Mesothelial cell of epicardium (in vitro differentiated cells): ENCODE data around the gene OAS1. TPM values are rescaled to one million over a fixed set of nuclear protein-coding genes. Genes with fewer than 3 reads are reported as not detected.

ENCODE experiments used
- DNase-seq, 2 experiments: peaks; one replicate each; pipeline ENCODE4 v3.0.0; 2021; ENCODE audit warnings: low spot score in 2 of 2; ENCODE audit not compliant: unreplicated experiment in 2 of 2
- H3K27ac Mint-ChIP-seq: 2 replicates; pipeline ENCODE4 v1.8.0; 2021; ENCODE audit warnings: mixed read lengths
- H3K27me3 Mint-ChIP-seq: 2 replicates; pipeline ENCODE4 v1.8.0; 2021; ENCODE audit warnings: low read depth, mixed read lengths
- H3K36me3 Mint-ChIP-seq: 2 replicates; pipeline ENCODE4 v1.8.0; 2021; ENCODE audit warnings: mixed read lengths
- H3K4me1 Mint-ChIP-seq: 2 replicates; pipeline ENCODE4 v1.8.0; 2021; ENCODE audit warnings: mixed read lengths
- H3K4me3 Mint-ChIP-seq: 2 replicates; pipeline ENCODE4 v1.8.0; 2021; ENCODE audit warnings: mild to moderate bottlenecking, moderate library complexity, mixed read lengths
- H3K9me3 Mint-ChIP-seq: 2 replicates; pipeline ENCODE4 v1.8.0; 2021; ENCODE audit warnings: mixed read lengths
- CTCF ChIP-seq: fragments of 200-600 bp; sonication (generic); IDR thresholded peaks from one replicate; pipeline ENCODE4 v1.5.0; 2021; ENCODE audit warnings: antibody characterized with exemption; ENCODE audit not compliant: unreplicated experiment
- total RNA-seq: library from RNA; stranded (reverse); gene quantifications from 3 replicates; pipeline ENCODE4 v1.2.1, GENCODE V29; 2021

OAS1 gene
- total RNA-seq: 5.4 to 8.9 TPM (median 6.2 TPM) in 3 replicates

GRCh38 chr12:112906712-112907414 is at the start of gene OAS1:
TSS of gene OAS1 (plus strand) at chr12:112906962. CDS start at chr12:112907040, 78 bp downstream.
- H3K4me3 Mint-ChIP-seq: peak within 1 kb of the TSS; percentile 55
- peaks cover 14% of the 10 kb centered on the region for H3K9me3 Mint-ChIP-seq
- DNase-seq: no peak
- peaks cover 6% of the 10 kb centered on the region for H3K36me3 Mint-ChIP-seq
- TF ChIP-seq CTCF: no peak
- peak within 1 kb of the TSS; percentile 70 for H3K27ac Mint-ChIP-seq
- peaks cover 17% of the 10 kb centered on the region for H3K4me1 Mint-ChIP-seq
- H3K27me3 Mint-ChIP-seq: peaks cover 2% of the 10 kb centered on the region

- TF ChIP-seq CTCF: no peak
- H3K4me3 Mint-ChIP-seq: no peak overlapping the region
- H3K4me1 Mint-ChIP-seq: no peaks in the 10 kb centered on the region
- no peaks in the 10 kb centered on the region for H3K36me3 Mint-ChIP-seq
- no peaks in the 10 kb centered on the region for H3K9me3 Mint-ChIP-seq
- no peak for DNase-seq
- H3K27me3 Mint-ChIP-seq: peaks cover 50% of the 10 kb centered on the region
- no peak overlapping the region for H3K27ac Mint-ChIP-seq
These were observed 47.5 kb upstream of the OAS1 start for GRCh38 chr12:112859291-112859690.

GRCh38 chr12:112860181-112860580 is 46.6 kb upstream of the OAS1 start:
- H3K4me1 Mint-ChIP-seq: no peaks in the 10 kb centered on the region
- no peaks in the 10 kb centered on the region for H3K36me3 Mint-ChIP-seq
- no peak overlapping the region for H3K4me3 Mint-ChIP-seq
- DNase-seq: no peak
- H3K9me3 Mint-ChIP-seq: no peaks in the 10 kb centered on the region
- TF ChIP-seq CTCF: no peak
- H3K27me3 Mint-ChIP-seq: peaks cover 57% of the 10 kb centered on the region
- no peak overlapping the region for H3K27ac Mint-ChIP-seq

- no peak for DNase-seq
- TF ChIP-seq CTCF: no peak
- Mint-ChIP-seq H3K36me3 (no peaks in the 10 kb centered on the region), H3K27ac (no peak overlapping the region), H3K27me3 (peaks cover 60% of the 10 kb centered on the region), H3K9me3 (no peaks in the 10 kb centered on the region), H3K4me3 (no peak overlapping the region), H3K4me1 (no peaks in the 10 kb centered on the region)
These were observed 45.5 kb upstream of the OAS1 start for GRCh38 chr12:112861284-112861683.

GRCh38 chr12:112862636-112863290 is 44.0 kb upstream of the OAS1 start:
- H3K27me3 Mint-ChIP-seq: peaks cover 66% of the 10 kb centered on the region
- H3K9me3 Mint-ChIP-seq: no peaks in the 10 kb centered on the region
- H3K4me3 Mint-ChIP-seq: no peak overlapping the region
- no peaks in the 10 kb centered on the region for H3K36me3 Mint-ChIP-seq
- no peak for TF ChIP-seq CTCF
- DNase-seq: no peak
- H3K4me1 Mint-ChIP-seq: no peaks in the 10 kb centered on the region
- no peak overlapping the region for H3K27ac Mint-ChIP-seq
